ENCODE data around the gene PPM1E. TPM values are rescaled to one million over a fixed set of nuclear protein-coding genes. Genes with fewer than 3 reads are reported as not detected.

The PPM1E gene
- total RNA-seq, 4 donors from 2014 or later: under 0.01 to 0.42 TPM; not detected in 2

- Histone ChIP-seq H3K36me3 (no peaks in the 10 kb centered on the region), H3K27me3 (no peaks in the 10 kb centered on the region), H3K4me3 (no peak overlapping the region), H3K9me3 (peaks cover 0 to 27% (median 0%) of the 10 kb centered on the region in 4 donors), H3K27ac (no peak overlapping the region), H3K4me1 (no peaks in the 10 kb centered on the region)
- no peak for TF ChIP-seq POLR2A (IDR thresholded peaks at IDR 0.05)
- no peak for TF ChIP-seq CTCF (IDR thresholded peaks at IDR 0.05)
- TF ChIP-seq EP300 (IDR thresholded peaks at IDR 0.05): peak in 1 of 2 donors; percentile 25
- no peak for DNase-seq (ENCODE audit: low spot score in 2 of 2)
- 58 to 62% methylated on average over 2 of the region's 2 CpGs for WGBS, 2 donors
Measured at GRCh38 chr17:58913971-58914769, 158.5 kb downstream of the PPM1E start.

GRCh38 chr17:58917228-58917627 lies 161.6 kb downstream of the PPM1E start:
- TF ChIP-seq CTCF (IDR thresholded peaks at IDR 0.05) (no peak), POLR2A (IDR thresholded peaks at IDR 0.05) (no peak), EP300 (IDR thresholded peaks at IDR 0.05) (no peak)

GRCh38 chr17:58918072-58918471 lies 162.4 kb downstream of the PPM1E start:
- no peak overlapping the region for H3K4me3 ChIP-seq
- 80 to 88% methylated on average over 2 of the region's 2 CpGs for WGBS, 2 donors
- no peak for DNase-seq (ENCODE audit: low spot score in 2 of 2)
- TF ChIP-seq CTCF (IDR thresholded peaks at IDR 0.05) (no peak), EP300 (IDR thresholded peaks at IDR 0.05) (no peak), POLR2A (IDR thresholded peaks at IDR 0.05) (no peak)
- no peaks in the 10 kb centered on the region for H3K27me3 ChIP-seq
- no peaks in the 10 kb centered on the region for H3K9me3 ChIP-seq
- no peak overlapping the region for H3K27ac ChIP-seq
- H3K36me3 ChIP-seq: no peaks in the 10 kb centered on the region
- H3K4me1 ChIP-seq: no peaks in the 10 kb centered on the region

More at GRCh38 chr17:58917228-58917627, 161.6 kb downstream of the PPM1E start:
- H3K27me3 ChIP-seq: no peaks in the 10 kb centered on the region
- no peak overlapping the region for H3K27ac ChIP-seq
- peaks cover 0 to 3% (median 0%) of the 10 kb centered on the region in 4 donors for H3K9me3 ChIP-seq
- H3K36me3 ChIP-seq: no peaks in the 10 kb centered on the region
- no peak overlapping the region for H3K4me3 ChIP-seq
- DNase-seq (ENCODE audit: low spot score in 2 of 2): no peak
- no peaks in the 10 kb centered on the region for H3K4me1 ChIP-seq
- 80 to 85% methylated on average over 1 of the region's 1 CpG for WGBS, 2 donors

GRCh38 chr17:58918884-58919283 lies 163.2 kb downstream of the PPM1E start:
- no peaks in the 10 kb centered on the region for H3K9me3 ChIP-seq
- H3K27ac ChIP-seq: no peak overlapping the region
- no peak for TF ChIP-seq CTCF (IDR thresholded peaks at IDR 0.05)
- TF ChIP-seq POLR2A (IDR thresholded peaks at IDR 0.05): no peak
- TF ChIP-seq EP300 (IDR thresholded peaks at IDR 0.05): no peak

GRCh38 chr17:58920773-58921172 lies 165.1 kb downstream of the PPM1E start:
- H3K27ac ChIP-seq: no peak overlapping the region
- no peaks in the 10 kb centered on the region for H3K36me3 ChIP-seq
- DNase-seq (ENCODE audit: low spot score in 2 of 2): no peak
- H3K4me3 ChIP-seq: no peak overlapping the region
- TF ChIP-seq CTCF (IDR thresholded peaks at IDR 0.05) (no peak), POLR2A (IDR thresholded peaks at IDR 0.05) (no peak), EP300 (IDR thresholded peaks at IDR 0.05) (no peak)
- H3K9me3 ChIP-seq: no peaks in the 10 kb centered on the region
- no peaks in the 10 kb centered on the region for H3K27me3 ChIP-seq
- no peaks in the 10 kb centered on the region for H3K4me1 ChIP-seq

More at GRCh38 chr17:58918884-58919283, 163.2 kb downstream of the PPM1E start:
- Histone ChIP-seq H3K27me3 (no peaks in the 10 kb centered on the region), H3K4me3 (no peak overlapping the region), H3K4me1 (no peaks in the 10 kb centered on the region), H3K36me3 (no peaks in the 10 kb centered on the region)
- DNase-seq (ENCODE audit: low spot score in 2 of 2): no peak
